ENCODE measurements around the gene FUNDC1.

FUNDC1 gene, protein sequence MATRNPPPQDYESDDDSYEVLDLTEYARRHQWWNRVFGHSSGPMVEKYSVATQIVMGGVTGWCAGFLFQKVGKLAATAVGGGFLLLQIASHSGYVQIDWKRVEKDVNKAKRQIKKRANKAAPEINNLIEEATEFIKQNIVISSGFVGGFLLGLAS

DNA sequence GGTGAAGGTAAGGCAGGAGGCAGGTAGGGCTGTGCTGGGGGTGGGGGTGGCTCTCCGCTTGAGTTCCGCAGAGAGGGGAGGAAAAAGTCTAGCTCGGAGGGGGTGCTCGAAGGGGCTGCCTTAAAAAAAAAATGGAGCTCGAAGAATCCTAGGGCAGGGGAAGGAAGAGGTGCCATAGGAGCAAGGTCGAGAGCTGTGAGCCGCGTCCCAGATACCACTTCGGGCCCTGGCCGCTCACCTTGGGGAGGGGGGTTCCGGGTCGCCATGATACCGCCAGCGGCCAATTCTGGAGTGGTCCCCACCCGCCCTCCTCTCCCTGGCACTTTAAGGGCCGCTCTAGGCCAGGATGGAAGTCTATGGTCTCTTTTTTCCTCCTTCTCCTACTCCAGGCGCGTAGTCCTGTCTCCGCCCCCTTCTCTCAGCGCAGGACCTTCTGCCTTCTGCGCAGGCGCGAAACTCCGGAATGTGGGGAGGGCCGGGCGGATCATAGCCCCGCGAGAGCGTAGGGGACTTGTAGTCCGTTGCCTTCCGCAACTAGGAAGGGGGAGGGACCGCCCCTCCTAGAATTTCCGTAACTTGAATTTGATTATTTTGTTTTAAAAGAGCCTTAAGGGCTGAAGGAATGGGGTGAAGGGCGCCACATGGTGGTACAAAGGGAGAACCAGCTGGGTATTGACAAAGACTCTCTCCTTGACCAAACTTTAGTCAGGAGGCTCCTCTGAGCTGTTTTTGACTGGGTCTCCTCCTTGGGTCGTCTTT is at the start of gene FUNDC1:
Gene FUNDC1, minus strand, starts transcription at position 293 of the 759 bp plus-strand sequence. Its CDS starts 27 bp downstream, at position 266.
- H3K4me3 ChIP-seq (ENCODE audit: low read length) = peak within 1 kb of the TSS; percentile 75
- TF ChIP-seq, protein P1, sequence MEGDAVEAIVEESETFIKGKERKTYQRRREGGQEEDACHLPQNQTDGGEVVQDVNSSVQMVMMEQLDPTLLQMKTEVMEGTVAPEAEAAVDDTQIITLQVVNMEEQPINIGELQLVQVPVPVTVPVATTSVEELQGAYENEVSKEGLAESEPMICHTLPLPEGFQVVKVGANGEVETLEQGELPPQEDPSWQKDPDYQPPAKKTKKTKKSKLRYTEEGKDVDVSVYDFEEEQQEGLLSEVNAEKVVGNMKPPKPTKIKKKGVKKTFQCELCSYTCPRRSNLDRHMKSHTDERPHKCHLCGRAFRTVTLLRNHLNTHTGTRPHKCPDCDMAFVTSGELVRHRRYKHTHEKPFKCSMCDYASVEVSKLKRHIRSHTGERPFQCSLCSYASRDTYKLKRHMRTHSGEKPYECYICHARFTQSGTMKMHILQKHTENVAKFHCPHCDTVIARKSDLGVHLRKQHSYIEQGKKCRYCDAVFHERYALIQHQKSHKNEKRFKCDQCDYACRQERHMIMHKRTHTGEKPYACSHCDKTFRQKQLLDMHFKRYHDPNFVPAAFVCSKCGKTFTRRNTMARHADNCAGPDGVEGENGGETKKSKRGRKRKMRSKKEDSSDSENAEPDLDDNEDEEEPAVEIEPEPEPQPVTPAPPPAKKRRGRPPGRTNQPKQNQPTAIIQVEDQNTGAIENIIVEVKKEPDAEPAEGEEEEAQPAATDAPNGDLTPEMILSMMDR (conservative IDR thresholded peaks at IDR 0.05; ENCODE audit: low read length) = peak; percentile 39
- peak; percentile 91 for DNase-seq (ENCODE audit: low read depth)

DNA sequence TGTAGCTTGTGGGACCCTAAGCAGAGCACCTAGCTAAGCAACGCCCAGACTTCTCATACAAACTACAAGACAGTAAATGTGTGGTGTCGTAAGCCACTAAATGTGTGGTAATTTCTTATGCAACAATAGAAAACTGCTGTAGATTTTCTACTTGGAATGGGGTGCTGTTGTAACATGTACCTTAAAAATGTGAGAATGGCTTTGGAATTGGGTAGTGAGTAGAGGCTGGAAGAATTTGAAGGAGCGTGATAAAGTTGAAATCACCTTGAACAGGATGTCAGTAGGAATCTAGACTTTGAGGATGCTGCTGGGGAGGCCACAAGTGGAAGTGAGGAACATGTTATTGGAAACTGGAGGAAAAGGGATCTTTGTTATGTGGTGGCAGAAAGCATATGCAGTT is 43.2 kb upstream of the FUNDC1 start:
- DNase-seq (ENCODE audit: low read depth) = no peak
- TF ChIP-seq, protein P1 (conservative IDR thresholded peaks at IDR 0.05; ENCODE audit: low read length) = no peak
- no peak overlapping the region for H3K4me3 ChIP-seq (ENCODE audit: low read length)

DNA sequence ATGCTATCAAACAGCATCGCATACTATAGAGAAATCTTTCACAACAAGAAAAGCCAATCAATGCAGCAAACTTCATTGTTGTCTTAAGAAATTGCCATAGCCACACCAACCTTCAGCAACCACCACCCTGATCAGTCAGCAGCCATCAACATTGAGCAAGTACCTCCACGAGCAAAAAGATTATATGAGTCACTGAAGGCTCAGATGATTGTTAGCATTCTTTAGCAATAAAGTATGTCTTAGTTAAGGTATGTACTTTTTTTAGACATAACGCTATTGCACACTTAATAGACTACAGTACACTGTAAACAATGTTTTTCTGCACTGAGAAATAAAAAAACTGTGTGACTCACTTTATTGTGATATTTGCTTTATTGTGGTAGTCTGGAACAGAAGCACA is 37.8 kb upstream of the FUNDC1 start:
- DNase-seq (ENCODE audit: low read depth) = peak; percentile 64
- H3K4me3 ChIP-seq (ENCODE audit: low read length) = no peak overlapping the region
- TF ChIP-seq, protein P1 (conservative IDR thresholded peaks at IDR 0.05; ENCODE audit: low read length) = no peak

DNA sequence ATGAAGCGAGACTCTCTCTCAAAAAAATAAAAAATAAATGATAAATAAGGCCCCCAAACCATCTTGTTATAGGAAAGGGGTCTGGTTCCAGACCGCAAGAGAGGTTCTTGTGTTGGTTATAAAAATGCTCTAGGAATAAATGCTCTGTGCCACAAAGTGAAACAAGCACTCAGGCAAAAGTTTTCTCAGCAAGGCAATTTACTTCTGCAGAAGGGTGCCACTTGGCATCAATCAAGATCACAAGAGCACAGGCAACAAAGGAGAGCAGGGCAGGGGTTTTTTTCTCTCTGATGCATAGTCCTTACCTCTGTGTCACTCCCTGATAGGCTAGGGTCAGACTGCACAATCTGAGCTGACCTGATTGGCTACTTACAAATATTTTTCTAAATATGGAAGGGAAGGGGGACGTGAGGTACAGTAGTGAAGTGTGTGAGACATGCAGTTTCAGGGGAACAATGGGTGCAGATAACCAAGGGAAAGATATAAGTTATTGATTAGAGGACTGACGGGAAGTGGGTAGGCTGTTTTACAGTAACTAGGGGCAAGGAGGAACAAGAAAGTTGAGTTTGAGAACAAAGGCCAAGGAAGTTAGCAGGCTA is 29.8 kb upstream of the FUNDC1 start:
- H3K4me3 ChIP-seq (ENCODE audit: low read length) = no peak overlapping the region
- DNase-seq (ENCODE audit: low read depth) = no peak
- TF ChIP-seq, protein P1 (conservative IDR thresholded peaks at IDR 0.05; ENCODE audit: low read length) = no peak

DNA sequence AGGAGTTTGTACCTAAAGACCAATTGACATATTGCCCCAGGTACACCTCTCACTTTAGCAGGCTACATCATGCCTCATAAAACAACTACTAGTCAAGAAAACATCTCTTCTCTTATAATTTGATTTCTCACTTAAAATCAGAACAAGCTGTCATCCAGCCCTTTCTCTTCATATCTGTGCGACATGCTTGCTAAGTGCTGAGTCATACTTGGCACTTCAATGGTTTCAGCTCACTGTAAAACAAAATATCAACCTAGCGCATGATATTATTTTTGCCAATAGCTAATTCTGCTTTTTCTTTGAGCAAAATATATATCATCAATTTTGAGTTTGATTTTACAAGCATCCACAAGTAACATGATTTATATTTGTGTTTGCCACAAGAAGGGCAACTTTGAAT is 27.9 kb upstream of the FUNDC1 start:
- DNase-seq (ENCODE audit: low read depth) = peak; percentile 6
- no peak overlapping the region for H3K4me3 ChIP-seq (ENCODE audit: low read length)
- TF ChIP-seq, protein P1 (conservative IDR thresholded peaks at IDR 0.05; ENCODE audit: low read length) = no peak

DNA sequence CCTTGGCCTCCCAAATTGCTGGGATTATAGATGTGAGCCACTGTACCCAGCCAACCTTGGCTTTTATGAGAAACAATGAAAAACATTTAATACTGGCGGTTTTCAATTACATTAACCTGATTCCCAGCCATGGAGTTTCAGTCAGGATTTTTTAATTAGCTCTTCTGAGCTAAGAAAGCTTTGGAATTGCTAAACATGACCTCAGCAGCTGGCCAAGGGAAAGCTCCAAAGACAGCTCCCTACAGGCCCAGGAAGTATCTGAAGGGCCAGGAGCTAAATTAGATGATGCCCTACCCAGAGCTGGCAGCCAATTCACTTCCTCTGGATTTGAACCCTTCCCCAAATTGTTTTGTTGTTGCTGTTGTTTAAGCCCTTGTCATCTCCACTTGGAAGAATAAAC is 26.5 kb upstream of the FUNDC1 start:
- H3K4me3 ChIP-seq (ENCODE audit: low read length) = no peak overlapping the region
- TF ChIP-seq, protein P1 (conservative IDR thresholded peaks at IDR 0.05; ENCODE audit: low read length) = no peak
- peak; percentile 46 for DNase-seq (ENCODE audit: low read depth)

Measured in AG10803 (cell line).